Spleen (tissue), 7 donors: ENCODE measurements around the gene ADM.

Experiments
- POLR2A ChIP-seq, 3 donors: fragments of 450-650 bp; IDR thresholded peaks; one replicate each; pipeline ENCODE4 v1.5.1; 2017; ENCODE audit warnings: antibody characterized with exemption in 3 of 3, mild to moderate bottlenecking in 1 of 3
- POLR2AphosphoS5 ChIP-seq, 3 donors: sonication (generic); formaldehyde crosslinking; IDR thresholded peaks; one replicate each; pipeline ENCODE4 v1.5.1; 2017; ENCODE audit warnings: antibody characterized with exemption in 3 of 3
- TF ChIP-seq, protein P1 (sequence below), 11 experiments: fragments of 200-600 bp in 7 of 11; fragments of 450-650 bp in 4 of 11; sonication (generic) in 4 of 11; IDR thresholded peaks in 8 of 11; conservative IDR thresholded peaks in 3 of 11; 1 replicate in 7 of 11; 2 replicates in 4 of 11; pipeline versions ENCODE4 v1.4.0 to v1.8.0; 2016 to 2021; ENCODE audit warnings: antibody characterized with exemption in 11 of 11, inconsistent platforms in 4 of 11, mild to moderate bottlenecking in 1 of 11
- donor health status: DM: no; HTN: no; CAD: no; lungs with moderate emphysema.
- donor health status: DM: no; HTN: no; CAD: no.
- donor health status: DM: no; HTN: no; CAD: no.

DNA sequence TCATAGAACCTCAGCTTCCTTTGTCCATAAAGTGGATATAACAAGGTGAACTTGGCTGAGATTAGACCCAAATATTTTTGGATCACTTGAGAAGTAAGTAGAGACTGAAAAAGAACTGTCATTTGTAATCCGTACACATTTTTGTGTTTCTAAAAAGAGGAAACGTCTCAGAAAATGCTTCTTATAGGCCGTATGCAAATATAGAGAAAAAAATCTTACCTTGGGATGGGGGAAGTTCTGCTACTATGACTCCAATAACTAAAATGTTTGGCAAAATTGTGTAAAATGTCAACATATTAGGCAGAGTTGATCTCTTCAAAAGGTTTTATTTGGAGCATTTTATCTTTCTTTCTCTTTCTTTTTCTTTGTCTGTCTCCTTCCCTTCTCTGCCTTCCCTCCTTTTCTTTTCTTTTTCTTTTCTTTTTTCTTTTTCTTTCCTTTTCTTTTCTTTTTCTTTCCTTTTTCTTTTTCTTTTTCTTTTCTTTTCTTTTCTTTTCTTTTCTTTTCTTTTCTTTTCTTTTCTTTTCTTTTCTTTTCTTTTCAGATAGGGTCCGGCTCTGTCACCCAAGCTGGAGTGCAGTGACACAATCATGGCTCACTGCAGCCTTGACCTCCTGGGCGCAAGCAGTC, 48.2 kb downstream of the ADM start:
- TF ChIP-seq, protein P1, sequence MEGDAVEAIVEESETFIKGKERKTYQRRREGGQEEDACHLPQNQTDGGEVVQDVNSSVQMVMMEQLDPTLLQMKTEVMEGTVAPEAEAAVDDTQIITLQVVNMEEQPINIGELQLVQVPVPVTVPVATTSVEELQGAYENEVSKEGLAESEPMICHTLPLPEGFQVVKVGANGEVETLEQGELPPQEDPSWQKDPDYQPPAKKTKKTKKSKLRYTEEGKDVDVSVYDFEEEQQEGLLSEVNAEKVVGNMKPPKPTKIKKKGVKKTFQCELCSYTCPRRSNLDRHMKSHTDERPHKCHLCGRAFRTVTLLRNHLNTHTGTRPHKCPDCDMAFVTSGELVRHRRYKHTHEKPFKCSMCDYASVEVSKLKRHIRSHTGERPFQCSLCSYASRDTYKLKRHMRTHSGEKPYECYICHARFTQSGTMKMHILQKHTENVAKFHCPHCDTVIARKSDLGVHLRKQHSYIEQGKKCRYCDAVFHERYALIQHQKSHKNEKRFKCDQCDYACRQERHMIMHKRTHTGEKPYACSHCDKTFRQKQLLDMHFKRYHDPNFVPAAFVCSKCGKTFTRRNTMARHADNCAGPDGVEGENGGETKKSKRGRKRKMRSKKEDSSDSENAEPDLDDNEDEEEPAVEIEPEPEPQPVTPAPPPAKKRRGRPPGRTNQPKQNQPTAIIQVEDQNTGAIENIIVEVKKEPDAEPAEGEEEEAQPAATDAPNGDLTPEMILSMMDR (IDR thresholded peaks at IDR 0.05 in 8 of 11, conservative IDR thresholded peaks at IDR 0.05 in 3 of 11) = no peak
- TF ChIP-seq POLR2A (IDR thresholded peaks at IDR 0.05) = no peak
- TF ChIP-seq POLR2AphosphoS5 (IDR thresholded peaks at IDR 0.05) = no peak
